ENCODE measurements around the gene ATP11A.

- TF ChIP-seq YY1 (tag by site-specific recombination; IDR thresholded peaks at IDR 0.05), result no peak
- TF ChIP-seq CTCF (tag by site-specific recombination; IDR thresholded peaks at IDR 0.05), result no peak
Measured at GRCh38 chr13:112771877-112772538, 82.2 kb downstream of the ATP11A start.

All from HEK293 (cell line).